Coronary artery (tissue), 2 donors: Measurements from ENCODE around the gene CIDEA.

Experiments used
- DNase-seq: peaks from one replicate; pipeline ENCODE4 v3.0.0-alpha.2; 2017; ENCODE audit warnings: low spot score
- H3K27ac ChIP-seq, 2 donors: fragments of 200-600 bp; sonication (generic); one replicate each; pipeline ENCODE4 v1.5.1; 2016 to 2019
- H3K4me3 ChIP-seq: fragments of 200-600 bp; sonication (generic); 2 replicates; pipeline ENCODE4 v1.5.1; 2016; ENCODE audit warnings: mild to moderate bottlenecking, moderate library complexity
- TF ChIP-seq, protein P1 (sequence below): fragments of 200-600 bp; sonication (generic); IDR thresholded peaks from one replicate; pipeline ENCODE4 v1.5.1; 2019; ENCODE audit warnings: antibody characterized with exemption

The CIDEA gene

DNA sequence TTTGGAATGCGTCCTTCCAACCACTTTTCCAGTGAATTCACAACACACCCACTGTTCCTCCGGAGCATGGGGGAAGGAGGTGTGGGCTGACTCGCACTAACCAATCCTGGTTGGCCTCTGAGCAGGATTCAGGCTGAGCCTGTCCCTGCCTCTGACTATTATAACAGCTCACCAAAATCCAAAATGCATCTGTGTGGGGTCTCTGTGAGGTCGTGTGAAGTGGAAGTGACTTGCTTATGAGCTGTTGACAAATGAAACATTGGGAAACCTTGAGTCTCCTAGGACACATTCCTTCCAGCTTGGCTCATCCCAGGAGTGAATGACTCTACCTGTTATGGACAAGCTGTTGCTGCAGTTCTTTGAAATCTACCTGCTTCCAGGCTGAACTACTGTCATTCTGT is 1.5 kb downstream of the CIDEA start:
- DNase-seq = no peak
- H3K27ac ChIP-seq = no peak overlapping the region
- no peak overlapping the region for H3K4me3 ChIP-seq
- TF ChIP-seq, protein P1, sequence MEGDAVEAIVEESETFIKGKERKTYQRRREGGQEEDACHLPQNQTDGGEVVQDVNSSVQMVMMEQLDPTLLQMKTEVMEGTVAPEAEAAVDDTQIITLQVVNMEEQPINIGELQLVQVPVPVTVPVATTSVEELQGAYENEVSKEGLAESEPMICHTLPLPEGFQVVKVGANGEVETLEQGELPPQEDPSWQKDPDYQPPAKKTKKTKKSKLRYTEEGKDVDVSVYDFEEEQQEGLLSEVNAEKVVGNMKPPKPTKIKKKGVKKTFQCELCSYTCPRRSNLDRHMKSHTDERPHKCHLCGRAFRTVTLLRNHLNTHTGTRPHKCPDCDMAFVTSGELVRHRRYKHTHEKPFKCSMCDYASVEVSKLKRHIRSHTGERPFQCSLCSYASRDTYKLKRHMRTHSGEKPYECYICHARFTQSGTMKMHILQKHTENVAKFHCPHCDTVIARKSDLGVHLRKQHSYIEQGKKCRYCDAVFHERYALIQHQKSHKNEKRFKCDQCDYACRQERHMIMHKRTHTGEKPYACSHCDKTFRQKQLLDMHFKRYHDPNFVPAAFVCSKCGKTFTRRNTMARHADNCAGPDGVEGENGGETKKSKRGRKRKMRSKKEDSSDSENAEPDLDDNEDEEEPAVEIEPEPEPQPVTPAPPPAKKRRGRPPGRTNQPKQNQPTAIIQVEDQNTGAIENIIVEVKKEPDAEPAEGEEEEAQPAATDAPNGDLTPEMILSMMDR = no peak

DNA sequence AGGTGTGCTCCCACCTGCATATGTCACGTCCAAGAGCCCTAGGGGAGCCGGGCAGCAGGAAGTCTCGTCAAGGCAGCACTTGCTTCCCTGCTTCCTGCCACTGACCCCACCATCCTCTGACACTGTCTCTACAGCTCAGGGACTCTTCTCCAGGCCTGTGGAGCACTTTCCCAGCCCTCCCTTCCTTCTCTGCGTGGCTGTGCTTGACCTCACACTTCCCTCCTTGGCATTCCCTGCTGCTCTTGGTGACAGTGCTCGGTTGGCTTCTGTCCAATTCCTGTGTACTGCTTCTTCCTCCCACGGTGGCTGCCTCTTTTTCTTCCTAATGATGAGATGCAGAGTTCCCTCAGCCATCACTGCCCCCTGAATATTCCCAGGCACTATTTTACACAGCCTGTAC is 2.8 kb downstream of the CIDEA start:
- Histone ChIP-seq H3K27ac (no peak overlapping the region), H3K4me3 (no peak overlapping the region)
- DNase-seq = no peak
- TF ChIP-seq, protein P1 = no peak

DNA sequence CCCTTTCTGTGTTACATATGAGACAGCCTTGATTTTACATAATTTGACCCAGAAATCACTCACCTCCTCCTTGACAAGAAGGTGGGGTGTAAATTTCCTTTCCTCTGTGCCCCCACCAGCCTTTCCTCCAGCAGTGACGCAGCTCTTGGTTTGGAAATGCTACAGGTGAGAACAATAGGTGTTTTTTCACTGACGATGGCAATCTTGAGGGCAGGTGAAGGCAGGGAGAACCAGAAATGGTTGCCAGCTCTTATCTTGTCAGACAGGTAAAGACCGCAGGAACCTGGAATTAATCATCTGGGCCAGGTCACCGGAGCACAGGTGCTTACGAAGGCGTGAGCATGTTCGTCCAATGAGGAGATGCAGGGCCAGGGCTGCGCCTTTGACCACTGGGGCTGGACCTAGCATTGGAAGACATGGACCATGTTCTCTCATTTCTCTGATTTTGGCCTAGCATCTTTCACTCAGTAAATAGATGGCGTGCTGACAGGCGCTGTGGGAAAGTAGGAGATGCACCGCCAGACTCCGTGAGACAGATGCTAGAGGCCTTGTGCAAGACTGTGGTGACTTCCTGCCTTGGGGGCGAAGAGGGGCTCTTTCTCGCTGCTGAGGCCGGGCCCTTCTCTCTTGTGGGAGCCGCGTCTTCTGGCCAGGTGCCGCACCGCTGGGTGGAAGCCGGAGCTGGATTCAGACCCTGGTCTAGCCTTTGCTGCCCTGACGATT is 4.0 kb downstream of the CIDEA start:
- TF ChIP-seq, protein P1 = no peak
- no peak for DNase-seq
- Histone ChIP-seq H3K27ac (no peak overlapping the region), H3K4me3 (no peak overlapping the region)

DNA sequence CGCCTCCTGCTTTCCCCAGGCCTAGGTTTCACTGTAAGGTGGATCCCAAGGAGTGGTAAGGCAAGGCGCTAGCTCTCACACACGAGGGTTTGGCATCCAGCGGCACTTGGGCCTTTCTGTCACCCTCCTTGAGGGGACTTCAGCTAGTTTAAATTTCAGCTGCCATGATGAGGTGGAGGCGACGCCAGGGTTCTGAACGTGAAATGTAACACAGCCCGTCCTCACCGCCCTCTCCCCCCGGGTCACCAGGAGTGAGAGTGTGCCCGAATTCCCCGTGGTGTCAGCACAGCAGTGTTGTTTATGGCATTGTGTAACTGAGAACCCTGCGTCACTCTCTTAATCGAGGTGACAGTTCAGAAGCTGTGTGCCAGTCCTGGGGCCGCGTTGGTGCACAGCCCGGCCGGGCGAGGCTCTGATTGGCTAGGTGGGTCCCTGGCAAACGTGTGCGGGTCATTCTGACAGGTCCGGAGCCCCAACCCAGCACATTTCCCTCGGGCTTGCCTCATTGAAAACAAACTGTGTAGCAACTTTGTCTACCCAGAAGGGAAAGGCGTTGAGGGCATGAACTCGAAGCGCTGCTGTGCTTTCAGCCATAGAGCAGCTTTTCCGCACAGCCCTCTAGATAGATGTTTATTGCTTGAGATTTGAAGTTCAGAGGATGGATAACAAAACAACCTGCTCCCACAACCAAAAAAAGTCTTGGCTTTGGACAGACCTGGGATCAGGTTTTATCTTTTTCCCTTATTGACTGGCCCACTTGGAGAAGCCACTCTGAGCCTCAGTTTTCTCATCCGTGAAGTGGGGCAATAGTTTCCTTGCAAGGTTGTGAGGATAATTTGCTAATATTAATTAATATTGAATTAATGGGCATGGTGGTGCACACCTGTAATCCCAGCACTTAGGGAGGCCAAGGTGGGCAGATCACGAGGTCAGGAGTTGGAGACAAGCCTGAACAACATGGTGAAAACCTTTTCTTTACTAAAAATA is 4.9 kb downstream of the CIDEA start:
- Histone ChIP-seq H3K4me3 (no peak overlapping the region), H3K27ac (no peak overlapping the region)
- TF ChIP-seq, protein P1 = no peak
- DNase-seq = no peak

DNA sequence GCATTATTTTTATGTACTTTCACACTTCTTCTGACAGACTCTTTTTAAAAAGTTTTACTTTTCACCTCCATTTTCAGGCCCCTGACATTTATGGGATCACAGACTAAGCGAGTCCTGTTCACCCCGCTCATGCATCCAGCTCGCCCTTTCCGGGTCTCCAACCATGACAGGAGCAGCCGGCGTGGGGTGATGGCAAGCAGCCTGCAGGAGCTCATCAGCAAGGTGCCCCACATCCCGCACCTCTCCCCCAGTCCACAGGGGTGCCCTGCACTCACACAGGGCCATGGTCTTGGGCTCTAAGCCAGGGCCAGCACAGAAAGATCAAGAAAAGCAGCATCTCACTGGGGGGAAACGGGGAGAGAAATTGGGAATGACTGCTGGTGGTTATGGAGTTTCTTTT is 8.6 kb downstream of the CIDEA start:
- TF ChIP-seq, protein P1 = no peak

DNA sequence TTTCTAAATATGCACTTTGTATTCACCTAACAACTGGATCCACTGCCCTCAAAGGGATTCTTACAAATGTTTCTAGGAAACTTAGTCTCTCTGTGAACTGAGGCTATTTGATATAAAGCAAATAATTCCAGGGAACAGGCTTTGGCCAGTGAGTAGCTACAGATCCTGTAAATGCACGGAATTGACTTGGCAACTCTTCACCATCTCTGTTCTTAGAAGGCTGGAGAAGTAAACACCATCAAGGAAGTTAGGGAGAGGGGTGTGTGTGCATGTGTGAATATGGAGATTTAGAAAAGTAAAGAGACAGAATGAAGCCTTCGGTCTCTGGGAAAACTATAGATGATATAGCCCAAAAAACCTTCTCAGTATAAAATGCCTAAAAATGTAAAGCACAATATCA is 10.7 kb downstream of the CIDEA start:
- no peak overlapping the region for H3K27ac ChIP-seq
- TF ChIP-seq, protein P1 = no peak
- H3K4me3 ChIP-seq = no peak overlapping the region
- DNase-seq = no peak

More for the DNA sequence above, 8.6 kb downstream of the CIDEA start:
- Histone ChIP-seq H3K4me3 (no peak overlapping the region), H3K27ac (no peak overlapping the region)
- DNase-seq = no peak
